ENCODE measurements around the gene PLCL1.

GRCh38 chr2:197795277-197795676, 9.1 kb upstream of the PLCL1 start:
- TF ChIP-seq EP300 (IDR thresholded peaks at IDR 0.05) = no peak
- no peak for TF ChIP-seq POLR2A (IDR thresholded peaks at IDR 0.05)
- TF ChIP-seq, protein P1, sequence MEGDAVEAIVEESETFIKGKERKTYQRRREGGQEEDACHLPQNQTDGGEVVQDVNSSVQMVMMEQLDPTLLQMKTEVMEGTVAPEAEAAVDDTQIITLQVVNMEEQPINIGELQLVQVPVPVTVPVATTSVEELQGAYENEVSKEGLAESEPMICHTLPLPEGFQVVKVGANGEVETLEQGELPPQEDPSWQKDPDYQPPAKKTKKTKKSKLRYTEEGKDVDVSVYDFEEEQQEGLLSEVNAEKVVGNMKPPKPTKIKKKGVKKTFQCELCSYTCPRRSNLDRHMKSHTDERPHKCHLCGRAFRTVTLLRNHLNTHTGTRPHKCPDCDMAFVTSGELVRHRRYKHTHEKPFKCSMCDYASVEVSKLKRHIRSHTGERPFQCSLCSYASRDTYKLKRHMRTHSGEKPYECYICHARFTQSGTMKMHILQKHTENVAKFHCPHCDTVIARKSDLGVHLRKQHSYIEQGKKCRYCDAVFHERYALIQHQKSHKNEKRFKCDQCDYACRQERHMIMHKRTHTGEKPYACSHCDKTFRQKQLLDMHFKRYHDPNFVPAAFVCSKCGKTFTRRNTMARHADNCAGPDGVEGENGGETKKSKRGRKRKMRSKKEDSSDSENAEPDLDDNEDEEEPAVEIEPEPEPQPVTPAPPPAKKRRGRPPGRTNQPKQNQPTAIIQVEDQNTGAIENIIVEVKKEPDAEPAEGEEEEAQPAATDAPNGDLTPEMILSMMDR (IDR thresholded peaks at IDR 0.05) = no peak
